Vagina (tissue), 2 donors: ENCODE results near the gene TANGO6.

Source experiments
- POLR2A ChIP-seq, 2 donors: fragments of 450-650 bp; IDR thresholded peaks; one replicate each; pipeline ENCODE4 v1.6.1; 2017; ENCODE audit warnings: antibody characterized with exemption in 2 of 2, mild to moderate bottlenecking in 2 of 2, moderate library complexity in 2 of 2
- POLR2AphosphoS5 ChIP-seq, 2 donors: sonication (generic); formaldehyde crosslinking; IDR thresholded peaks; one replicate each; pipeline ENCODE4 v1.9.0; 2017; ENCODE audit warnings: antibody characterized with exemption in 2 of 2, mild to moderate bottlenecking in 2 of 2, low read depth in 1 of 2; ENCODE audit not compliant: insufficient read depth in 1 of 2
- TF ChIP-seq, protein P1 (sequence below), 3 experiments: fragments of 450-650 bp in 2 of 3; fragments of 200-600 bp in 1 of 3; sonication (generic) in 1 of 3; IDR thresholded peaks; one replicate each; pipeline ENCODE4 v1.5.1; 2017 to 2019; ENCODE audit warnings: antibody characterized with exemption in 3 of 3, mild to moderate bottlenecking in 2 of 3, moderate library complexity in 2 of 3

DNA sequence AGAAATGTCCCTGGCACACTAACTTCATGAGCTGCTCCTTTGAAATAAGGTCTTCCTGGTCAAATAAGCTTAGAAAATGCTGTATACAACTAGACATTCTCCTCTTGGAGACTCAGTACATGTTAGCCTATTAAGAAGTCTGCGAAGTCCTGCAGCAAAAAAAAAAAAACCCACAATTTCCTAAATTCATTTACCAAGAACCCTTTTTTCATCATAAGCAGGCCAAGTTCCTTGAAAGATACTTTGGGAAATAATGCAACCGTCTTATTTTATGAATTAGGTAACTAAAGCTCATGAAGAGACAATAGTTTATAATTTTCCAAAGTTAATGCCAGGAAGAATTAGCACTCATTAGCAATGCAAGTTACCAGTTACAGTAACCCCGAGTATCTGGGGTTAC lies 213.1 kb downstream of the TANGO6 start:
- TF ChIP-seq, protein P1, sequence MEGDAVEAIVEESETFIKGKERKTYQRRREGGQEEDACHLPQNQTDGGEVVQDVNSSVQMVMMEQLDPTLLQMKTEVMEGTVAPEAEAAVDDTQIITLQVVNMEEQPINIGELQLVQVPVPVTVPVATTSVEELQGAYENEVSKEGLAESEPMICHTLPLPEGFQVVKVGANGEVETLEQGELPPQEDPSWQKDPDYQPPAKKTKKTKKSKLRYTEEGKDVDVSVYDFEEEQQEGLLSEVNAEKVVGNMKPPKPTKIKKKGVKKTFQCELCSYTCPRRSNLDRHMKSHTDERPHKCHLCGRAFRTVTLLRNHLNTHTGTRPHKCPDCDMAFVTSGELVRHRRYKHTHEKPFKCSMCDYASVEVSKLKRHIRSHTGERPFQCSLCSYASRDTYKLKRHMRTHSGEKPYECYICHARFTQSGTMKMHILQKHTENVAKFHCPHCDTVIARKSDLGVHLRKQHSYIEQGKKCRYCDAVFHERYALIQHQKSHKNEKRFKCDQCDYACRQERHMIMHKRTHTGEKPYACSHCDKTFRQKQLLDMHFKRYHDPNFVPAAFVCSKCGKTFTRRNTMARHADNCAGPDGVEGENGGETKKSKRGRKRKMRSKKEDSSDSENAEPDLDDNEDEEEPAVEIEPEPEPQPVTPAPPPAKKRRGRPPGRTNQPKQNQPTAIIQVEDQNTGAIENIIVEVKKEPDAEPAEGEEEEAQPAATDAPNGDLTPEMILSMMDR (IDR thresholded peaks at IDR 0.05): no peak
- no peak for TF ChIP-seq POLR2AphosphoS5 (IDR thresholded peaks at IDR 0.05; ENCODE audit: insufficient read depth in 1 of 2, low read depth in 1 of 2)
- no peak for TF ChIP-seq POLR2A (IDR thresholded peaks at IDR 0.05)
